GM12878 (cell line): ENCODE measurements around the gene VSTM2B. TPM values are rescaled to one million over a fixed set of nuclear protein-coding genes. Genes with fewer than 3 reads are reported as not detected.

ENCODE experiments used
- ATAC-seq: fragments of 200-7000 bp; cut with Tn5 transposase; 3 replicates; pipeline ENCODE4 v1.9.1; 2020; ENCODE audit warnings: mild to moderate bottlenecking, moderate library complexity
- BruUV-seq: library from RNA; stranded (reverse); fragments of 400-500 nt; replicated peaks from 2 replicates; lab custom pipeline; 2021; lab: Mats Ljungman, UMichigan
- CTCF ChIA-PET: fragments of 300-600 bp; sonication (Branson Sonifier 250); formaldehyde crosslinking; extraction: SDS; loops from one replicate; lab custom pipeline; 2021; ENCODE audit warnings: inconsistent platforms; lab: Yijun Ruan, JAX
- POLR2A ChIA-PET: fragments of 350-600 bp; formaldehyde crosslinking; extraction: SDS; loops from one replicate; lab custom pipeline; 2021; ENCODE audit warnings: inconsistent platforms; lab: Charles Lee
- RAD21 ChIA-PET: fragments of 300-600 bp; sonication (Branson Sonifier 250); formaldehyde crosslinking; loops from one replicate; lab custom pipeline; 2023; ENCODE audit warnings: antibody characterized with exemption; ENCODE audit not compliant: unreplicated experiment; lab: Charles Lee
- SMC1A ChIA-PET: fragments of 300-600 bp; sonication (Branson Sonifier 250); formaldehyde crosslinking; loops from one replicate; lab custom pipeline; 2023; ENCODE audit not compliant: unreplicated experiment, uncharacterized antibody; lab: Charles Lee
- DNase-seq: peaks from one replicate; pipeline ENCODE4 v3.0.0-alpha.2; 2011; ENCODE audit warnings: low read depth, low spot score
- FAIRE-seq: peaks from 3 replicates; lab custom pipeline; 2011; peaks lifted over from hg19 to GRCh38; lab: Jason Lieb, UNC
- H2AFZ ChIP-seq: 2 replicates; pipeline ENCODE4 v1.6.0; 2011; ENCODE audit warnings: low read depth, low read length, control low read depth; ENCODE audit not compliant: control insufficient read depth
- H3K27ac ChIP-seq: 2 replicates; pipeline ENCODE4 v1.5.1; 2011; ENCODE audit warnings: control low read depth; ENCODE audit not compliant: control insufficient read depth, insufficient read depth
- H3K27me3 ChIP-seq, 2 experiments: replicated peaks in 1 of 2; 2 replicates each; pipeline versions ENCODE4 v1.6.0 to v1.6.1; 2011; ENCODE audit warnings: low read length in 1 of 2; ENCODE audit not compliant: control insufficient read depth in 2 of 2, insufficient read depth in 2 of 2
- H3K36me3 ChIP-seq, 2 experiments: 2 replicates each; pipeline ENCODE4 v1.5.1; 2011; ENCODE audit warnings: low read length in 1 of 2; ENCODE audit not compliant: control insufficient read depth in 2 of 2, insufficient read depth in 2 of 2
- H3K4me1 ChIP-seq: 2 replicates; pipeline ENCODE4 v1.6.1; 2011; ENCODE audit warnings: mild to moderate bottlenecking, low read length, moderate library complexity, mixed read lengths; ENCODE audit not compliant: control insufficient read depth, insufficient read depth
- H3K4me2 ChIP-seq: 2 replicates; pipeline ENCODE4 v1.6.0; 2011; ENCODE audit warnings: control low read depth; ENCODE audit not compliant: control insufficient read depth, insufficient read depth
- H3K4me3 ChIP-seq: fragments of 200-600 bp; sonication (generic); 2 replicates; pipeline ENCODE4 v1.5.1; 2016
- H3K79me2 ChIP-seq: 2 replicates; pipeline ENCODE4 v1.6.0; 2011; ENCODE audit warnings: low read length; ENCODE audit not compliant: control insufficient read depth, insufficient read depth
- H3K9ac ChIP-seq: 2 replicates; pipeline ENCODE4 v1.8.0; 2011; ENCODE audit warnings: low read length, control low read depth, mixed read lengths; ENCODE audit not compliant: control insufficient read depth, insufficient read depth
- H3K9me3 ChIP-seq: replicated peaks from 3 replicates; pipeline ENCODE4 v1.5.1; 2011; ENCODE audit warnings: mild to moderate bottlenecking, low read length; ENCODE audit not compliant: control insufficient read depth, insufficient read depth
- H4K20me1 ChIP-seq: 2 replicates; pipeline ENCODE4 v1.6.0; 2011; ENCODE audit not compliant: control insufficient read depth, insufficient read depth
- ATF7 ChIP-seq: fragments of 450-650 bp; IDR thresholded peaks from 2 replicates; pipeline ENCODE4 v1.6.1; 2016; ENCODE audit warnings: low read depth, mild to moderate bottlenecking
- CBX5 ChIP-seq: sonication (generic); IDR thresholded peaks from 2 replicates; pipeline ENCODE4 v1.6.1; 2016; ENCODE audit warnings: low read depth, moderate library complexity, mild to moderate bottlenecking, inconsistent platforms
- MTA3 ChIP-seq: IDR thresholded peaks from 2 replicates; pipeline ENCODE4 v1.6.1; 2012; ENCODE audit warnings: low read length, inconsistent platforms, borderline replicate concordance
- POLR2A ChIP-seq: IDR thresholded peaks from 2 replicates; pipeline ENCODE4 v1.6.1; 2011; ENCODE audit warnings: low read depth, mild to moderate bottlenecking, low read length
- WRNIP1 ChIP-seq: IDR thresholded peaks from 2 replicates; pipeline ENCODE4 v1.6.1; 2011; ENCODE audit warnings: low read depth, low read length, improper control_type of control experiment, borderline replicate concordance
- WGBS: methylation state at CpG from one replicate; pipeline ENCODE4 v1.1.6; 2016; ENCODE audit warnings: low lambda C conversion rate; ENCODE audit not compliant: insufficient replicate concordance, insufficient coverage; ENCODE audit errors: missing lambda C conversion rate; 5-methylcytosine and 5-hydroxymethylcytosine counted together
- in situ Hi-C: fragments of 300-500 bp; cut with MboI; formaldehyde crosslinking; loops from 9 replicates; pipeline ENCODE4 v1.14.3; 2018; ENCODE audit warnings: mixed read lengths
- intact Hi-C: fragments of 100-400 bp; cut with micrococcal nuclease; formaldehyde crosslinking; loops from one replicate; pipeline ENCODE4 v1.14.2; 2022; ENCODE audit not compliant: unreplicated experiment
- polyA plus RNA-seq, 11 experiments: library from polyadenylated mRNA; depleted of rRNA in 4 of 11; unstranded in 6 of 11; stranded (reverse) in 5 of 11; fragments of >200 nt; fragmentation: Nextera tagmentation in 4 of 11; fragmentation: Illumina TruSeq in 1 of 11; extraction: Ambion mirVana in 4 of 11; extraction: Trizol in 1 of 11; gene quantifications; 1 replicate in 1 of 11; 2 replicates in 10 of 11; pipeline versions ENCODE4 v1.2.1 to v1.2.3, GENCODE V29; 2011 to 2016; ENCODE audit warnings: inconsistent platforms in 2 of 11, missing spikeins in 2 of 11, low read depth in 1 of 11
- total RNA-seq, 4 experiments: library from RNA; depleted of rRNA in 3 of 4; stranded (reverse); fragments of >200 nt in 3 of 4; fragmentation: Illumina TruSeq in 1 of 4; extraction: Trizol in 1 of 4; gene quantifications; 2 replicates each; pipeline versions ENCODE4 v1.2.1 to v1.2.3, GENCODE V29; 2013 to 2021
- TF ChIP-seq, protein P1 (sequence below): fragments of 450-650 bp; IDR thresholded peaks from 2 replicates; pipeline ENCODE4 v1.6.1; 2017; ENCODE audit warnings: mild to moderate bottlenecking, low read depth, inconsistent platforms; ENCODE audit not compliant: poor library complexity, severe bottlenecking

Gene VSTM2B
- total and polyA plus RNA-seq, 10 of the 15 experiments (the other 5 are each of a cell fraction or from before 2014, with no cell fraction given) = not detected

DNA sequence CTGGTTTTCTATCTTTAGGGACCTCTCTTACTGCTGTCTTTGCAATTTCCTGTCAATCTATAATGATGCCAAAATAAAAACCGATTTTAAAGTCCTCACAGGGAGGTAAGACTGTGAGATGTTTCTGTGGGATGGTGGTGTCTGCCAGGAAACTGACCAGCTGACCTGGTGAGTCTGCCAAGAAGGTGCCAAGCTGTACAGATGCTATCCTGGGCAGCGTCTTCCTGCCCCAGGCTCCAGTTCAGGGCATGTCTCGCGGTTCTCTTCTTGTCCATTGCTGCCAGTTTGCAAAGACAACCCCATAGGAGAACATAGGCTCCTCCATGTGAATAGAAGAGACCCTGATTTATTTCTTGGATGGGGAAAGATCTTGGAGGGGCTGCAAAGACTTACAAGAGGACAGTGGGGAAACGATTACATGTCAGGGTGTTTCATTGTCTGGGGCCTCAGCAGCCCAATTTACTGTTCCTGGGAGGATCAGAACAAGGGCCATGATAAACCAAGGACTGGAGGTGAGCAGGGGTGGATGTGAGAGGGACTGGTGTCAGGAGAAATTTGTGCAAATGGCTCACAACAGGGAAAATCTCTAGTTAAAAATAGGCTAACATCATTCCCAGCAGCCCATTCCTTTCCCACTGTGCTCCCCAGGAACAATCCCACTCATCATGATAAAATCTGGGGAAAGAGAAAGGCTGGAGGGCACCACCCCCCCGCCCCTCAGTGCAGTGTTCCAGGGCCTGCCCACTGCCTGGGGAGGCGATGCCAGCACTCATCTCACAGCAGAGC, 42.7 kb upstream of the VSTM2B start:
- Histone ChIP-seq H3K27me3 (no peaks in the 10 kb centered on the region), H3K4me2 (no peak overlapping the region), H3K9ac (no peak overlapping the region), H3K4me3 (no peak overlapping the region), H2AFZ (no peak overlapping the region), H3K36me3 (no peaks in the 10 kb centered on the region), H3K27ac (no peak overlapping the region), H3K4me1 (no peaks in the 10 kb centered on the region), H3K9me3 (no peaks in the 10 kb centered on the region; the same call in 2 of the 3 replicates), H3K79me2 (no peaks in the 10 kb centered on the region), H4K20me1 (no peaks in the 10 kb centered on the region)
- TF ChIP-seq MTA3 (no peak), POLR2A (no peak), WRNIP1 (no peak), ATF7 (no peak), CBX5 (no peak)
- TF ChIP-seq, protein P1, sequence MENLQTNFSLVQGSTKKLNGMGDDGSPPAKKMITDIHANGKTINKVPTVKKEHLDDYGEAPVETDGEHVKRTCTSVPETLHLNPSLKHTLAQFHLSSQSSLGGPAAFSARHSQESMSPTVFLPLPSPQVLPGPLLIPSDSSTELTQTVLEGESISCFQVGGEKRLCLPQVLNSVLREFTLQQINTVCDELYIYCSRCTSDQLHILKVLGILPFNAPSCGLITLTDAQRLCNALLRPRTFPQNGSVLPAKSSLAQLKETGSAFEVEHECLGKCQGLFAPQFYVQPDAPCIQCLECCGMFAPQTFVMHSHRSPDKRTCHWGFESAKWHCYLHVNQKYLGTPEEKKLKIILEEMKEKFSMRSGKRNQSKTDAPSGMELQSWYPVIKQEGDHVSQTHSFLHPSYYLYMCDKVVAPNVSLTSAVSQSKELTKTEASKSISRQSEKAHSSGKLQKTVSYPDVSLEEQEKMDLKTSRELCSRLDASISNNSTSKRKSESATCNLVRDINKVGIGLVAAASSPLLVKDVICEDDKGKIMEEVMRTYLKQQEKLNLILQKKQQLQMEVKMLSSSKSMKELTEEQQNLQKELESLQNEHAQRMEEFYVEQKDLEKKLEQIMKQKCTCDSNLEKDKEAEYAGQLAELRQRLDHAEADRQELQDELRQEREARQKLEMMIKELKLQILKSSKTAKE = no peak
- FAIRE-seq (no peak), DNase-seq (no peak), ATAC-seq (no peak)
- intact Hi-C loops = no loop called here
- RAD21 ChIA-PET = no interaction called here
- CTCF ChIA-PET = no interaction called here
- WGBS = 1% methylated on average over 7 of the region's 7 CpGs
- no TSS peak for BruUV-seq
- SMC1A ChIA-PET = no interaction called here
- POLR2A ChIA-PET = no interaction called here
- in situ Hi-C loops = no loop called here
